HepG2 (cell line): Measurements from ENCODE around the gene IRAK4. TPM values are rescaled to one million over a fixed set of nuclear protein-coding genes. Genes with fewer than 3 reads are reported as not detected.

Experiments used
- ATAC-seq: fragments of 200-7000 bp; cut with Tn5 transposase; 3 replicates; pipeline ENCODE4 v1.9.1; 2020; ENCODE audit warnings: mild to moderate bottlenecking, moderate library complexity
- BruUV-seq: library from RNA; stranded (reverse); fragments of 400-500 nt; replicated peaks from 2 replicates; lab custom pipeline; 2021; lab: Mats Ljungman, UMichigan
- CTCF ChIA-PET: fragments of 300-600 bp; formaldehyde crosslinking; extraction: SDS; loops from one replicate; lab custom pipeline; 2021; ENCODE audit warnings: low total read pairs, inconsistent platforms, low intra/inter-chr PET ratio; lab: Yijun Ruan, JAX
- POLR2A ChIA-PET: fragments of 350-600 bp; sonication (Branson Sonifier 250); formaldehyde crosslinking; loops from one replicate; lab custom pipeline; 2020; ENCODE audit warnings: antibody characterized with exemption, inconsistent platforms; lab: Yijun Ruan, JAX
- DNase-seq: peaks from one replicate; pipeline ENCODE4 v3.0.0-alpha.2; 2015; ENCODE audit warnings: low spot score
- FAIRE-seq: peaks from 3 replicates; lab custom pipeline; 2011; peaks lifted over from hg19 to GRCh38; lab: Jason Lieb, UNC
- H2AFZ ChIP-seq: one replicate; pipeline ENCODE4 v1.6.1; 2011; ENCODE audit warnings: low read length, inconsistent platforms
- H3K27ac ChIP-seq: fragments of 300-600 bp; 3 replicates; pipeline ENCODE4 v1.8.0; 2011; ENCODE audit warnings: mixed run types, mild to moderate bottlenecking, mixed read lengths, low read length, inconsistent platforms; ENCODE audit not compliant: insufficient read depth; ENCODE audit errors: extremely low read length
- H3K27me3 ChIP-seq, 2 experiments: fragments of 200-600 bp in 1 of 2; 2 replicates in 1 of 2; 3 replicates in 1 of 2; pipeline versions ENCODE4 v1.6.0 to v1.8.0; 2011; ENCODE audit warnings: low read length in 2 of 2, mild to moderate bottlenecking in 2 of 2, moderate library complexity in 2 of 2, inconsistent platforms in 1 of 2; ENCODE audit not compliant: insufficient read depth in 2 of 2, control insufficient read depth in 1 of 2
- H3K36me3 ChIP-seq, 2 experiments: fragments of 200-600 bp in 1 of 2; replicated peaks in 1 of 2; 2 replicates in 1 of 2; 3 replicates in 1 of 2; pipeline versions ENCODE4 v1.5.1 to v1.8.0; 2011; ENCODE audit warnings: low read length in 2 of 2, inconsistent platforms in 1 of 2; ENCODE audit not compliant: insufficient read depth in 2 of 2, control insufficient read depth in 1 of 2
- H3K4me1 ChIP-seq: 2 replicates; pipeline ENCODE4 v1.5.1; 2012; ENCODE audit warnings: low read length, inconsistent platforms; ENCODE audit not compliant: insufficient read depth
- H3K4me2 ChIP-seq: 2 replicates; pipeline ENCODE4 v1.6.0; 2011; ENCODE audit warnings: low read depth, low read length, inconsistent platforms
- H3K4me3 ChIP-seq, 3 experiments: fragments of 200-600 bp in 1 of 3; sonication (generic), shearing (Covaris generic) in 1 of 3; replicated peaks in 1 of 3; 2 replicates each; pipeline ENCODE4 v1.5.1; 2011 to 2016; ENCODE audit warnings: low read length in 3 of 3, inconsistent platforms in 2 of 3, low read depth in 2 of 3, mild to moderate bottlenecking in 2 of 3, control low read depth in 1 of 3, mixed read lengths in 1 of 3; ENCODE audit not compliant: insufficient read depth in 1 of 3
- H3K79me2 ChIP-seq: one replicate; pipeline ENCODE4 v1.6.1; 2011; ENCODE audit warnings: low read length, inconsistent platforms; ENCODE audit not compliant: insufficient read depth
- H3K9ac ChIP-seq: 2 replicates; pipeline ENCODE4 v1.6.0; 2011; ENCODE audit warnings: mild to moderate bottlenecking, low read depth, low read length, inconsistent platforms; ENCODE audit not compliant: insufficient read depth
- H3K9me3 ChIP-seq: 2 replicates; pipeline ENCODE4 v1.5.1; 2012; ENCODE audit warnings: mild to moderate bottlenecking, low read length
- H4K20me1 ChIP-seq: 2 replicates; pipeline ENCODE4 v1.6.0; 2011; ENCODE audit warnings: inconsistent platforms, mild to moderate bottlenecking, low read length, moderate library complexity; ENCODE audit not compliant: insufficient read depth
- ATF3 ChIP-seq: sonication (generic); formaldehyde crosslinking; IDR thresholded peaks from 2 replicates; pipeline ENCODE4 v1.4.0; 2020; ENCODE audit warnings: missing genetic modification reagents
- ATF7 ChIP-seq, 2 experiments: fragments of 450-650 bp in 1 of 2; sonication (generic) in 1 of 2; formaldehyde crosslinking in 1 of 2; IDR thresholded peaks; 2 replicates each; pipeline versions ENCODE4 v1.4.0 to v1.6.1; 2016 to 2020; ENCODE audit warnings: antibody characterized with exemption in 1 of 2, mild to moderate bottlenecking in 1 of 2, missing genetic modification reagents in 1 of 2
- FLYWCH1 ChIP-seq: sonication (generic); formaldehyde crosslinking; IDR thresholded peaks from 2 replicates; pipeline ENCODE4 v1.8.1; 2023; ENCODE audit warnings: mild to moderate bottlenecking, missing genetic modification reagents
- MBD4 ChIP-seq: IDR thresholded peaks from 2 replicates; pipeline ENCODE4 v1.6.1; 2012; ENCODE audit warnings: low read length, inconsistent platforms, borderline replicate concordance
- MEIS1 ChIP-seq: sonication (generic); formaldehyde crosslinking; IDR thresholded peaks from 2 replicates; pipeline ENCODE4 v1.9.0; 2021; ENCODE audit warnings: mild to moderate bottlenecking, missing genetic modification reagents, moderate library complexity, borderline replicate concordance
- PPARG ChIP-seq: conservative IDR thresholded peaks from 2 replicates; pipeline ENCODE4 v1.6.1; 2016; ENCODE audit warnings: missing biosample characterization, missing genetic modification reagents
- WGBS: methylation state at CpG from one replicate; pipeline ENCODE4 v1.1.6; 2017; ENCODE audit warnings: low lambda C conversion rate; 5-methylcytosine and 5-hydroxymethylcytosine counted together
- in situ Hi-C: cut with HindIII; loops from 2 replicates; pipeline ENCODE4 v1.10.0; 2017; ENCODE audit warnings: low pct_unique_long_range_greater_than_20kb; ENCODE audit not compliant: extremely low pct_ligation_motif_present
- intact Hi-C: fragments of 100-400 bp; cut with micrococcal nuclease; formaldehyde crosslinking; loops from one replicate; pipeline ENCODE4 v1.10.0; 2022; ENCODE audit not compliant: unreplicated experiment
- polyA plus RNA-seq, 8 experiments: library from polyadenylated mRNA; depleted of rRNA in 3 of 8; stranded (reverse) in 7 of 8; unstranded in 1 of 8; fragments of >200 nt; fragmentation: Illumina TruSeq in 4 of 8; extraction: Trizol in 4 of 8; gene quantifications; 2 replicates each; pipeline versions ENCODE4 v1.2.1 to v1.2.3, GENCODE V29; 2011 to 2016; ENCODE audit warnings: low read depth in 4 of 8, missing spikeins in 1 of 8, mixed read lengths in 1 of 8; ENCODE audit not compliant: insufficient read depth in 1 of 8
- total RNA-seq, 5 experiments: library from RNA; depleted of rRNA; stranded (reverse); fragments of >200 nt; fragmentation: Illumina TruSeq; extraction: Trizol; gene quantifications; 2 replicates each; pipeline ENCODE4 v1.2.3, GENCODE V29; 2016; ENCODE audit warnings: low read depth in 1 of 5
- TF ChIP-seq, protein P1 (sequence below): IDR thresholded peaks from 2 replicates; pipeline ENCODE4 v1.6.1; 2016; ENCODE audit warnings: missing biosample characterization, missing genetic modification reagents, low read depth

The IRAK4 gene
- total and polyA plus RNA-seq, 2 of the 13 experiments (the other 11 are each of a cell fraction or from before 2014, with no cell fraction given) = 6.6 to 7.1 TPM

DNA sequence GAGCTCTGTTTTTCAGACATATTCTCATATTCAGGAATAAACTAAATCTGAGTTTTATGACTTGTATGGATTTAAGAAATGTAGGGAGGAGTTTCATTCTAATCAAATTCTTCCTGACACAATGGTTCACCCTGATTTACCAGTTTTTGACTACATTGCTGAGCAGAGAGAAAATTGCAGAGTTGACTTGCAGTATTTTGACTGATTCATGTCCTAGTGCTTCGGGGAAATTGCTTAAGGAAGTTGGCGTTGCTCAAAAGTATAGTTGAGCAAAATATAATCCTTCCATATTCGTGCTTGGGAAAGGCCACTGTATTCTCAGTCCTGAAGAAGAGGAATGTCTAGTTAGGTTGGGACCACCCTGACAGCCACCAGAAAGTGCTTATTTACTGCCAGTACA is 48.6 kb downstream of the IRAK4 start:
- no TSS peak for BruUV-seq
- peaks cover 26% of the 10 kb centered on the region for H3K4me1 ChIP-seq
- no peak for ATAC-seq
- ChIA-PET POLR2A (interaction anchor here (3.1 to 3.2 kb wide), 2 partner anchors 15 to 29 kb away, joined by 9 to 17 read pairs; partner anchors contain the start of gene TMEM117), CTCF (no interaction called here)
- H3K4me3 ChIP-seq = no peak overlapping the region
- intact Hi-C loops = loop anchor here (5.0 kb wide), 1 partner anchor 50 kb away; the partner anchor contains the start of genes IRAK4 and PUS7L
- no peaks in the 10 kb centered on the region for H3K9me3 ChIP-seq
- 100% methylated on average over 3 of the region's 3 CpGs for WGBS
- H4K20me1 ChIP-seq = no peaks in the 10 kb centered on the region
- TF ChIP-seq, protein P1, sequence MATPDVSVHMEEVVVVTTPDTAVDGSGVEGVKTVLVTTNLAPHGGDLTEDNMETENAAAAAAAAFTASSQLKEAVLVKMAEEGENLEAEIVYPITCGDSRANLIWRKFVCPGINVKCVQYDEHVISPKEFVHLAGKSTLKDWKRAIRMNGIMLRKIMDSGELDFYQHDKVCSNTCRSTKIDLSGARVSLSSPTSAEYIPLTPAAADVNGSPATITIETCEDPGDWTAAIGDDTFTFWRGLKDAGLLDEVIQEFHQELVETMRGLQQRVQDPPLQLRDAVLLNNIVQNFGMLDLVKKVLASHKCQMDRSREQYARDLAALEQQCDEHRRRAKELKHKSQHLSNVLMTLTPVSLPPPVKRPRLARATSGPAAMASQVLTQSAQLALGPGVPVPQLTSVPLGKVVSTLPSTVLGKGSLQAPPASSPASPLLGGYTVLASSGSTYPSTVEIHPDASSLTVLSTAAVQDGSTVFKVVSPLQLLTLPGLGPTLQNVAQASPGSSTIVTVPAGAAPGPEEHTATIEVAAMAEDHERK (CRISPR knock-in tag) = no peak
- TF ChIP-seq FLYWCH1 (CRISPR knock-in tag) = no peak
- TF ChIP-seq ATF3 (CRISPR knock-in tag) = no peak
- no peak for TF ChIP-seq PPARG (CRISPR knock-in tag)
- TF ChIP-seq MBD4 = no peak
- FAIRE-seq = no peak
- H3K27me3 ChIP-seq = no peaks in the 10 kb centered on the region
- no peak overlapping the region for H3K9ac ChIP-seq
- DNase-seq = no peak
- no peak overlapping the region for H3K27ac ChIP-seq
- peaks cover 26% of the 10 kb centered on the region for H3K79me2 ChIP-seq
- no peak overlapping the region for H2AFZ ChIP-seq
- peaks cover 0 to 2% of the 10 kb centered on the region in 2 experiments; a peak in 2 of 5 replicates for H3K36me3 ChIP-seq
- H3K4me2 ChIP-seq = peak overlapping the region; percentile 85; the same call in 1 of the 2 replicates
- in situ Hi-C loops = no loop called here

DNA sequence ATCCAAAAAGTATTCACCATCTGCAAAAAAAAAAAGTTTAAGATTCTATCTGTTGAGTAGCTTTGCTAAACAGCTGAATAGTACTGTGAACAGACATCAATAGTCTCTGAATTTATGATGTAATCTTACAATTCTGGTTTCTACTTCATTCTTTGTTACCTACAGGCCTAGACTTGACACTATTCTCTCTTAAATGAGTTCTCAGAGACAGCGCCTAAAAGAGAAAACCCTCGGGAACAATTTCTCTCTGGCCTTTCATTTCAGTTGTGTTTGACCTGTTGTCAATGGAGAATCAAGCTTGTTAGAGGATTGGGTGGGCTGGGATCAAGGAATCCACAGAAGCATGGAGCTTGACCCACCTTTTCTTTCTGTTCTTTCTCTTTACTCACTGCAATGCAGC is 53.3 kb downstream of the IRAK4 start:
- CTCF ChIA-PET = no interaction called here
- H3K27me3 ChIP-seq = no peaks in the 10 kb centered on the region
- no peak overlapping the region for H2AFZ ChIP-seq
- no peak for DNase-seq
- no peak for FAIRE-seq
- intact Hi-C loops (no loop called here), in situ Hi-C loops (no loop called here)
- ATAC-seq = no peak
- 78% methylated on average over 2 of the region's 2 CpGs for WGBS
- TF ChIP-seq ATF7 (IDR thresholded peaks at IDR 0.05) (0 out of 2 replicates have a peak, but pooled peaks have one; percentile 19), ATF7 (CRISPR knock-in tag; IDR thresholded peaks at IDR 0.05) (no peak), MEIS1 (CRISPR knock-in tag) (no peak)
- no peak overlapping the region for H3K4me3 ChIP-seq
- H3K9ac ChIP-seq = no peak overlapping the region
- H3K36me3 ChIP-seq = no peaks in the 10 kb centered on the region
- H3K9me3 ChIP-seq = no peaks in the 10 kb centered on the region
- BruUV-seq = no TSS peak
- no peaks in the 10 kb centered on the region for H3K79me2 ChIP-seq
- H3K27ac ChIP-seq = no peak overlapping the region
- no peaks in the 10 kb centered on the region for H4K20me1 ChIP-seq
- H3K4me1 ChIP-seq = peaks cover 4% of the 10 kb centered on the region; the same call in 1 of the 2 replicates
- POLR2A ChIA-PET = no interaction called here
- H3K4me2 ChIP-seq = no peak overlapping the region
